ENCODE measurements around the gene CABYR.
"Not testable (repeated sequence)": the region's sequence is repeated elsewhere in the genome, so short reads cannot be mapped to it uniquely, and the experiment has no call there.

Gene CABYR

GRCh38 chr18:24130494-24130893 lies 8.4 kb upstream of the CABYR start:
- no peak for TF ChIP-seq YY1 (IDR thresholded peaks at IDR 0.05; ENCODE audit: insufficient read depth, insufficient read length)
- no peak for TF ChIP-seq SUZ12 (IDR thresholded peaks at IDR 0.05; ENCODE audit: extremely low read depth, insufficient read depth, insufficient read length)
- no peak for TF ChIP-seq ZNF274 (IDR thresholded peaks at IDR 0.05; ENCODE audit: low read depth, low read length)
- no peaks in the 10 kb centered on the region for H3K4me1 ChIP-seq (ENCODE audit: insufficient read depth, insufficient read length)
- no peak overlapping the region for H3K9ac ChIP-seq (ENCODE audit: insufficient read length, low read depth)
- no peak for DNase-seq (ENCODE audit: low read depth, low spot score)
- no peaks in the 10 kb centered on the region for H3K9me3 ChIP-seq (ENCODE audit: insufficient read depth, low read length)
- no peaks in the 10 kb centered on the region for H3K27me3 ChIP-seq (ENCODE audit: insufficient read depth, insufficient read length)
- no peaks in the 10 kb centered on the region for H3K36me3 ChIP-seq (ENCODE audit: insufficient read depth, insufficient read length, low read length)
- H3K4me3 ChIP-seq (ENCODE audit: insufficient read length, low read depth) = no peak overlapping the region

- Histone ChIP-seq H3K4me1 (ENCODE audit: insufficient read depth, insufficient read length) (no peaks in the 10 kb centered on the region), H3K4me3 (ENCODE audit: insufficient read length, low read depth) (no peak overlapping the region), H3K9me3 (ENCODE audit: insufficient read depth, low read length) (no peaks in the 10 kb centered on the region), H3K27me3 (ENCODE audit: insufficient read depth, insufficient read length) (no peaks in the 10 kb centered on the region), H3K36me3 (ENCODE audit: insufficient read depth, insufficient read length, low read length) (no peaks in the 10 kb centered on the region), H3K9ac (ENCODE audit: insufficient read length, low read depth) (no peak overlapping the region)
- TF ChIP-seq YY1 (IDR thresholded peaks at IDR 0.05; ENCODE audit: insufficient read depth, insufficient read length) = no peak
- DNase-seq (ENCODE audit: low read depth, low spot score) = no peak
Observed at GRCh38 chr18:24136967-24137373, 1.9 kb upstream of the CABYR start.

GRCh38 chr18:24138409-24138788 lies 463 bp upstream of the CABYR start:
- TF ChIP-seq SUZ12 (IDR thresholded peaks at IDR 0.05; ENCODE audit: extremely low read depth, insufficient read depth, insufficient read length) = no peak
- no peak for TF ChIP-seq YY1 (IDR thresholded peaks at IDR 0.05; ENCODE audit: insufficient read depth, insufficient read length)
- no peak for TF ChIP-seq ZNF274 (IDR thresholded peaks at IDR 0.05; ENCODE audit: low read depth, low read length)
- Histone ChIP-seq H3K4me1 (ENCODE audit: insufficient read depth, insufficient read length) (no peaks in the 10 kb centered on the region), H3K9ac (ENCODE audit: insufficient read length, low read depth) (no peak overlapping the region), H3K27me3 (ENCODE audit: insufficient read depth, insufficient read length) (no peaks in the 10 kb centered on the region), H3K9me3 (ENCODE audit: insufficient read depth, low read length) (no peaks in the 10 kb centered on the region), H3K36me3 (ENCODE audit: insufficient read depth, insufficient read length, low read length) (peaks cover under 1% of the 10 kb centered on the region), H3K4me3 (ENCODE audit: insufficient read length, low read depth) (peak overlapping the region; percentile 25)
- no peak for DNase-seq (ENCODE audit: low read depth, low spot score)

GRCh38 chr18:24140697-24141096 lies 1.8 kb downstream of the CABYR start:
- H3K9me3 ChIP-seq (ENCODE audit: insufficient read depth, low read length) = no peaks in the 10 kb centered on the region
- no peaks in the 10 kb centered on the region for H3K27me3 ChIP-seq (ENCODE audit: insufficient read depth, insufficient read length)
- H3K36me3 ChIP-seq (ENCODE audit: insufficient read depth, insufficient read length, low read length) = peaks cover 22% of the 10 kb centered on the region
- H3K4me3 ChIP-seq (ENCODE audit: insufficient read length, low read depth) = no peak overlapping the region
- TF ChIP-seq ZNF274 (IDR thresholded peaks at IDR 0.05; ENCODE audit: low read depth, low read length) = no peak
- TF ChIP-seq YY1 (IDR thresholded peaks at IDR 0.05; ENCODE audit: insufficient read depth, insufficient read length) = no peak
- TF ChIP-seq SUZ12 (IDR thresholded peaks at IDR 0.05; ENCODE audit: extremely low read depth, insufficient read depth, insufficient read length) = no peak
- DNase-seq (ENCODE audit: low read depth, low spot score) = no peak
- no peak overlapping the region for H3K9ac ChIP-seq (ENCODE audit: insufficient read length, low read depth)
- no peaks in the 10 kb centered on the region for H3K4me1 ChIP-seq (ENCODE audit: insufficient read depth, insufficient read length)

GRCh38 chr18:24142376-24142775 lies 3.5 kb downstream of the CABYR start:
- DNase-seq (ENCODE audit: low read depth, low spot score) = no peak
- Histone ChIP-seq H3K4me1 (ENCODE audit: insufficient read depth, insufficient read length) (no peaks in the 10 kb centered on the region), H3K9me3 (ENCODE audit: insufficient read depth, low read length) (no peaks in the 10 kb centered on the region), H3K4me3 (ENCODE audit: insufficient read length, low read depth) (no peak overlapping the region), H3K36me3 (ENCODE audit: insufficient read depth, insufficient read length, low read length) (peaks cover 28% of the 10 kb centered on the region), H3K27me3 (ENCODE audit: insufficient read depth, insufficient read length) (no peaks in the 10 kb centered on the region), H3K9ac (ENCODE audit: insufficient read length, low read depth) (no peak overlapping the region)
- TF ChIP-seq ZNF274 (IDR thresholded peaks at IDR 0.05; ENCODE audit: low read depth, low read length) (no peak), YY1 (IDR thresholded peaks at IDR 0.05; ENCODE audit: insufficient read depth, insufficient read length) (no peak), SUZ12 (IDR thresholded peaks at IDR 0.05; ENCODE audit: extremely low read depth, insufficient read depth, insufficient read length) (no peak)

GRCh38 chr18:24149591-24149990 lies 10.7 kb downstream of the CABYR start:
- not testable (repeated sequence) for H3K9ac ChIP-seq (ENCODE audit: insufficient read length, low read depth); DNase-seq (ENCODE audit: low read depth, low spot score); H3K4me1 ChIP-seq (ENCODE audit: insufficient read depth, insufficient read length); H3K9me3 ChIP-seq (ENCODE audit: insufficient read depth, low read length); H3K4me3 ChIP-seq (ENCODE audit: insufficient read length, low read depth); H3K27me3 ChIP-seq (ENCODE audit: insufficient read depth, insufficient read length)
- peaks cover 47% of the 10 kb centered on the region for H3K36me3 ChIP-seq (ENCODE audit: insufficient read depth, insufficient read length, low read length)

GRCh38 chr18:24153397-24153796 lies 14.5 kb downstream of the CABYR start:
- no peaks in the 10 kb centered on the region for H3K27me3 ChIP-seq (ENCODE audit: insufficient read depth, insufficient read length)
- TF ChIP-seq YY1 (IDR thresholded peaks at IDR 0.05; ENCODE audit: insufficient read depth, insufficient read length) (no peak), ZNF274 (IDR thresholded peaks at IDR 0.05; ENCODE audit: low read depth, low read length) (no peak), SUZ12 (IDR thresholded peaks at IDR 0.05; ENCODE audit: extremely low read depth, insufficient read depth, insufficient read length) (no peak)

GRCh38 chr18:24157855-24158254 lies 19.0 kb downstream of the CABYR start:
- no peaks in the 10 kb centered on the region for H3K27me3 ChIP-seq (ENCODE audit: insufficient read depth, insufficient read length)
- no peak for TF ChIP-seq YY1 (IDR thresholded peaks at IDR 0.05; ENCODE audit: insufficient read depth, insufficient read length)
- no peak for TF ChIP-seq ZNF274 (IDR thresholded peaks at IDR 0.05; ENCODE audit: low read depth, low read length)
- no peak for TF ChIP-seq SUZ12 (IDR thresholded peaks at IDR 0.05; ENCODE audit: extremely low read depth, insufficient read depth, insufficient read length)
- no peak for DNase-seq (ENCODE audit: low read depth, low spot score)
- no peak overlapping the region for H3K9ac ChIP-seq (ENCODE audit: insufficient read length, low read depth)
- no peaks in the 10 kb centered on the region for H3K4me1 ChIP-seq (ENCODE audit: insufficient read depth, insufficient read length)
- H3K4me3 ChIP-seq (ENCODE audit: insufficient read length, low read depth) = no peak overlapping the region
- peaks cover 69% of the 10 kb centered on the region for H3K36me3 ChIP-seq (ENCODE audit: insufficient read depth, insufficient read length, low read length)
- H3K9me3 ChIP-seq (ENCODE audit: insufficient read depth, low read length) = no peaks in the 10 kb centered on the region

More at GRCh38 chr18:24153397-24153796, 14.5 kb downstream of the CABYR start:
- Histone ChIP-seq H3K4me3 (ENCODE audit: insufficient read length, low read depth) (no peak overlapping the region), H3K9me3 (ENCODE audit: insufficient read depth, low read length) (no peaks in the 10 kb centered on the region; the same call in 1 of the 2 replicates), H3K9ac (ENCODE audit: insufficient read length, low read depth) (no peak overlapping the region), H3K4me1 (ENCODE audit: insufficient read depth, insufficient read length) (no peaks in the 10 kb centered on the region), H3K36me3 (ENCODE audit: insufficient read depth, insufficient read length, low read length) (peaks cover 46% of the 10 kb centered on the region)
- DNase-seq (ENCODE audit: low read depth, low spot score) = no peak

Data from NT2/D1 (cell line).